PC-3 (cell line): ENCODE data around the gene SST. TPM values are rescaled to one million over a fixed set of nuclear protein-coding genes. Genes with fewer than 3 reads are reported as not detected.

Experiments used
- ATAC-seq: fragments of 200-7000 bp; cut with Tn5 transposase; 2 replicates; pipeline ENCODE4 v1.9.1; 2020; ENCODE audit warnings: mild to moderate bottlenecking, moderate library complexity
- BruUV-seq: library from RNA; stranded (reverse); fragments of 400-500 nt; replicated peaks from 2 replicates; lab custom pipeline; 2021; lab: Mats Ljungman, UMichigan
- CTCF ChIA-PET: fragments of 300-600 bp; sonication (Branson Sonifier 250); formaldehyde crosslinking; loops from one replicate; lab custom pipeline; 2022; ENCODE audit warnings: antibody characterized with exemption; lab: Charles Lee
- POLR2A ChIA-PET: fragments of 300-600 bp; sonication (Branson Sonifier 250); formaldehyde crosslinking; loops from one replicate; lab custom pipeline; 2022; ENCODE audit warnings: antibody characterized with exemption; ENCODE audit not compliant: unreplicated experiment; lab: Charles Lee
- DNase-seq: peaks from one replicate; pipeline ENCODE4 v3.0.0-alpha.2; 2015
- H2AFZ ChIP-seq: fragments of 300-600 bp; sonication (generic); 2 replicates; pipeline ENCODE4 v1.6.0; 2016; ENCODE audit warnings: antibody characterized with exemption, low read length
- H3F3A ChIP-seq: fragments of 300-600 bp; sonication (generic); one replicate; pipeline ENCODE4 v1.6.0; 2017; ENCODE audit warnings: antibody characterized with exemption, low read length, control low read depth, mild to moderate bottlenecking; ENCODE audit not compliant: unreplicated experiment
- H3K27ac ChIP-seq: fragments of 300-600 bp; sonication (generic); 2 replicates; pipeline ENCODE4 v1.5.1; 2016; ENCODE audit warnings: mild to moderate bottlenecking, low read length
- H3K27me3 ChIP-seq: fragments of 300-600 bp; sonication (generic); 2 replicates; pipeline ENCODE4 v1.6.1; 2016; ENCODE audit warnings: low read length, mixed read lengths
- H3K36me3 ChIP-seq: fragments of 300-600 bp; sonication (generic); 2 replicates; pipeline ENCODE4 v1.6.1; 2016; ENCODE audit warnings: low read depth, mixed run types, low read length, mixed read lengths
- H3K4me1 ChIP-seq: fragments of 300-600 bp; sonication (generic); 2 replicates; pipeline ENCODE4 v1.5.1; 2016; ENCODE audit warnings: low read length; ENCODE audit not compliant: insufficient read depth
- H3K4me2 ChIP-seq: fragments of 300-600 bp; sonication (generic); 2 replicates; pipeline ENCODE4 v1.6.0; 2016; ENCODE audit warnings: low read length
- H3K4me3 ChIP-seq: fragments of 300-600 bp; sonication (generic); 2 replicates; pipeline ENCODE4 v1.5.1; 2016; ENCODE audit warnings: mild to moderate bottlenecking, low read length, mixed read lengths
- H3K79me2 ChIP-seq: fragments of 300-600 bp; sonication (generic); 2 replicates; pipeline ENCODE4 v1.6.1; 2017; ENCODE audit warnings: low read length, mixed read lengths
- H3K9ac ChIP-seq: fragments of 300-600 bp; sonication (generic); 2 replicates; pipeline ENCODE4 v1.6.0; 2016; ENCODE audit warnings: mild to moderate bottlenecking, low read length
- H3K9me2 ChIP-seq: fragments of 300-600 bp; sonication (generic); replicated peaks from 2 replicates; pipeline ENCODE4 v1.6.1; 2016; ENCODE audit warnings: mixed run types, low read length, mixed read lengths
- H3K9me3 ChIP-seq: fragments of 300-600 bp; sonication (generic); 2 replicates; pipeline ENCODE4 v1.6.1; 2016; ENCODE audit warnings: low read length, mixed read lengths
- H4K20me1 ChIP-seq: fragments of 300-600 bp; sonication (generic); 2 replicates; pipeline ENCODE4 v1.6.1; 2016; ENCODE audit warnings: low read length, mixed read lengths
- EZH2 ChIP-seq: fragments of 300-600 bp; sonication (generic); IDR thresholded peaks from one replicate; pipeline ENCODE4 v1.6.1; 2017; ENCODE audit warnings: antibody characterized with exemption, mild to moderate bottlenecking, low read length; ENCODE audit not compliant: unreplicated experiment
- EZH2phosphoT487 ChIP-seq: fragments of 300-600 bp; sonication (generic); IDR thresholded peaks from 2 replicates; pipeline ENCODE4 v1.6.1; 2018; ENCODE audit warnings: mild to moderate bottlenecking, antibody characterized with exemption, low read length, borderline replicate concordance
- intact Hi-C: fragments of 100-400 bp; cut with micrococcal nuclease; formaldehyde crosslinking; loops from 2 replicates; pipeline ENCODE4 v1.9.0; 2023
- total RNA-seq: library from RNA; depleted of rRNA; stranded (reverse); fragments of >200 nt; gene quantifications from 2 replicates; pipeline ENCODE4 v1.2.3, GENCODE V29; 2014
- TF ChIP-seq, protein P1 (sequence below): fragments of 300-600 bp; sonication (generic); conservative IDR thresholded peaks from 2 replicates; pipeline ENCODE4 v1.5.1; 2017; ENCODE audit warnings: antibody characterized with exemption, low read depth, mild to moderate bottlenecking, low read length

Gene SST
- total RNA-seq, 1 experiment from 2014 or later, result not detected

DNA sequence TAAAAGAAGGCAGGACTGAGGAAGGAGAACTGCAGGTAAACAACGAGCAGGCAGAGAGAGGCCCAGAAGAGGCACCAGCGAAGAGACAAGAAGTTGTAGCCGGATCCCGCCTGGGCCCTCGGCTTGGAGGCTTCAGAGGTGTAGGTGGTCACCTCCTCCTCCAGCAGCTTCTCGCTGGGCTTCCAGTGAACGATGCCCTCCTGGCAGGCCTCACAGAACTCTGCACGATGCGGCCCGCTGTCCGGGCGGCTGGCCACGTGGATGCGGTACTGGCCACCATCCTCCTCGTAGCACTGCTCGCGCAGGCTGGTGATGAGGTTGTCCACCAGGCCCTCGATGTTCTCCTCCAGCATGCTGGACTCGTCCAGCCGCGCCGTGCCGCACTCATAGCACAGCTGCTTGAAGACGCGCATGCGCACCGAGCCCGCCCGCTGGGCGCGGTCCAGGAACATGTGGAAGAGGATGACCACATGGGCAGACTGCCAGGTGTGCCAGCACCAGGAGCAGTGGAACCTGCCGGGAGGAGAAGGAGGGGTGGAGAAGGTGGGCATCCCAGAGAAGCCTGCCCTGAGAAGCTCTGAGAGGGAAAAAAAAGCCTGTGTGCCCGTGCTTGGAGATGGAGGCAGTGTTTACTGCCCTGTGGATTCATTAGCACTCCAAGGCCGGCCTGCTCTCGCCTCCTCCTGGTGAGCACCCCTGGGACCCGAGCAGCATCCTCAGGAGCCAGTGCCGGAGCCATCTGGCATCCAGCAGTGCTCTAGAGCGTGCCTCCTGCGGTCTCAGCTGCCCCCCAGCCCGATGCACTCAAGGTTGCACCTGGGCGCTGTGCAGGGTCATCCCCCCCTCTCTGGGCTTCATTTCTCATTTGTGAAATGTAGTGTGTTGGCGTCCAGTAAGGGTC lies 28.6 kb upstream of the SST start:
- Histone ChIP-seq H3K4me1 (no peaks in the 10 kb centered on the region), H3K9me2 (no peaks in the 10 kb centered on the region), H3K36me3 (no peaks in the 10 kb centered on the region), H3K27me3 (peaks cover 33% of the 10 kb centered on the region), H3K4me2 (no peak overlapping the region), H3K9ac (no peak overlapping the region), H3K27ac (no peak overlapping the region), H3K4me3 (no peak overlapping the region), H3F3A (no peaks in the 10 kb centered on the region), H3K79me2 (no peaks in the 10 kb centered on the region), H3K9me3 (no peaks in the 10 kb centered on the region), H4K20me1 (no peaks in the 10 kb centered on the region), H2AFZ (no peak overlapping the region)
- ATAC-seq (no peak), DNase-seq (no peak)
- TF ChIP-seq, protein P1, sequence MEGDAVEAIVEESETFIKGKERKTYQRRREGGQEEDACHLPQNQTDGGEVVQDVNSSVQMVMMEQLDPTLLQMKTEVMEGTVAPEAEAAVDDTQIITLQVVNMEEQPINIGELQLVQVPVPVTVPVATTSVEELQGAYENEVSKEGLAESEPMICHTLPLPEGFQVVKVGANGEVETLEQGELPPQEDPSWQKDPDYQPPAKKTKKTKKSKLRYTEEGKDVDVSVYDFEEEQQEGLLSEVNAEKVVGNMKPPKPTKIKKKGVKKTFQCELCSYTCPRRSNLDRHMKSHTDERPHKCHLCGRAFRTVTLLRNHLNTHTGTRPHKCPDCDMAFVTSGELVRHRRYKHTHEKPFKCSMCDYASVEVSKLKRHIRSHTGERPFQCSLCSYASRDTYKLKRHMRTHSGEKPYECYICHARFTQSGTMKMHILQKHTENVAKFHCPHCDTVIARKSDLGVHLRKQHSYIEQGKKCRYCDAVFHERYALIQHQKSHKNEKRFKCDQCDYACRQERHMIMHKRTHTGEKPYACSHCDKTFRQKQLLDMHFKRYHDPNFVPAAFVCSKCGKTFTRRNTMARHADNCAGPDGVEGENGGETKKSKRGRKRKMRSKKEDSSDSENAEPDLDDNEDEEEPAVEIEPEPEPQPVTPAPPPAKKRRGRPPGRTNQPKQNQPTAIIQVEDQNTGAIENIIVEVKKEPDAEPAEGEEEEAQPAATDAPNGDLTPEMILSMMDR, result no peak
- TF ChIP-seq EZH2phosphoT487 (no peak), EZH2 (no peak)
- ChIA-PET POLR2A (no interaction called here), CTCF (no interaction called here)
- intact Hi-C loops, result no loop called here
- BruUV-seq, result no TSS peak

DNA sequence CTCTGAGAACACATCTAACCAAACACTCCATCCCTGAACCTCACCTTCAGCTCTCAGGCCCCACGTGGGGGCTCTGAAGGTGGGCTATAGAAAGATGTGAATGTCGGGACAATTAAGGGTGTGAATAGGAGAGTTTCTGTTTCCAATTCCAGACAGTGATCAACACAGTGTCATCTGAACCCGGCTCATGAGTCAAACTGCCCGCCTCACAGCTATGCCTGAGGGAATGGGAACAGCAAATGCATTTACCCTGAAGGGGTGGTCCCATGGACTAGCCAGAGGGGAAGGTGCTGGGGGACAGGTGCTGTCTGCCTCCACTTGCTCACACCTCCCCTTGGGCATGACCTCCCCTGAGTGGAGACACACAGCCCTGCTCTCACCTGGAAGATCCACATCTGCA lies 25.8 kb upstream of the SST start:
- POLR2A ChIA-PET, result no interaction called here
- Histone ChIP-seq H2AFZ (no peak overlapping the region), H3K9ac (no peak overlapping the region), H3K9me3 (no peaks in the 10 kb centered on the region), H3K36me3 (no peaks in the 10 kb centered on the region), H4K20me1 (no peaks in the 10 kb centered on the region), H3K27me3 (peaks cover 53% of the 10 kb centered on the region), H3K4me3 (no peak overlapping the region), H3K27ac (no peak overlapping the region), H3K4me2 (no peak overlapping the region), H3F3A (no peaks in the 10 kb centered on the region), H3K4me1 (no peaks in the 10 kb centered on the region), H3K79me2 (no peaks in the 10 kb centered on the region), H3K9me2 (no peaks in the 10 kb centered on the region)
- DNase-seq, result no peak
- intact Hi-C loops, result no loop called here
- CTCF ChIA-PET, result no interaction called here
- no TSS peak for BruUV-seq
- TF ChIP-seq EZH2, result no peak
- TF ChIP-seq, protein P1, result no peak
- TF ChIP-seq EZH2phosphoT487, result no peak
- no peak for ATAC-seq

DNA sequence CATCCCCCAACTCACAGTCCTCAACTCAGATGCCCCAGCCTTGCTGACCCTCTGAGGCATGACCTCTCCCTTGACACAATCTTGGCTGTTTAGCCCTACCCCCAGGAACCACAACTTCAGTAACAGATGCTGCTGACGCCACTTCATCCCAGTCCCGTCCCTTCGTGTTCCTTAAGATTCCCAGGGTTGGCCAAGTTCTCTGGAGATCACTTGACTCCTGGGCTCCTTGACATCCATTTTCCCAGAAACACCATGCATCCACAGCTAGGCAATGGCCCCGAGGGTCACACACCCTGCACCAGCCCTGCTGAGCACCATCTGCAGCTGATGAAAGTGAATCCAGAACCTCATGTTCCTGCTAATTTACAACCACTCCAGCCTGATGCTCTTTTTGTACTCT lies 25.3 kb upstream of the SST start:
- DNase-seq, result no peak
- Histone ChIP-seq H3K9me3 (no peaks in the 10 kb centered on the region), H3K79me2 (no peaks in the 10 kb centered on the region), H4K20me1 (no peaks in the 10 kb centered on the region), H2AFZ (no peak overlapping the region), H3K36me3 (no peaks in the 10 kb centered on the region), H3K27me3 (peaks cover 58% of the 10 kb centered on the region), H3K9me2 (no peaks in the 10 kb centered on the region), H3K4me2 (no peak overlapping the region), H3K4me1 (no peaks in the 10 kb centered on the region), H3K4me3 (no peak overlapping the region), H3K27ac (no peak overlapping the region), H3K9ac (no peak overlapping the region), H3F3A (no peaks in the 10 kb centered on the region)
- intact Hi-C loops, result no loop called here
- TF ChIP-seq, protein P1, result no peak
- TF ChIP-seq EZH2phosphoT487 (no peak), EZH2 (no peak)
- ATAC-seq, result no peak
- CTCF ChIA-PET, result no interaction called here
- no TSS peak for BruUV-seq
- POLR2A ChIA-PET, result no interaction called here
